ENCODE results near the gene MAST2.

The MAST2 gene

DNA sequence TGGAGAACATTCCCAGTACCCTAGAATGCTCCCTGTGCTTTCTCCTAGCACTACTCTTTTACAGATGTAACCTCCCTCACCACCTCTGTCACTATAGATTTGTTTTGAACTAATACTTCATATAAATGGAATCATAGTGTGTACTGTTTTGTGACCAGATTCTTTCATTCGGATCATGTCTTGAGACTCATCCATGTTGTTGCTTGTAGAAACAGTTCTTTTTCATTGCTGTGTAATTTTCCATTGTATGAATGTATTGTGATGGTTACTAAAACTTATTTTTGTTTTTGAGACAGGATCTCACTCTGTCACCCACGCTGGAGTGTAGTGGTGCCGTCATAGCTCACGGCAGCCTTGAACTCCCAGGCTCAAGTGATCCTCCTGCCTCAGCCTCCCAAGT lies 2.7 kb downstream of the MAST2 start:
- no peak for DNase-seq (ENCODE audit: low read depth)
- TF ChIP-seq CTCF (IDR thresholded peaks at IDR 0.05; ENCODE audit: control insufficient read depth, extremely low read depth, insufficient read depth) = no peak
- H3K4me3 ChIP-seq (ENCODE audit: low read depth, low read length) = no peak overlapping the region

DNA sequence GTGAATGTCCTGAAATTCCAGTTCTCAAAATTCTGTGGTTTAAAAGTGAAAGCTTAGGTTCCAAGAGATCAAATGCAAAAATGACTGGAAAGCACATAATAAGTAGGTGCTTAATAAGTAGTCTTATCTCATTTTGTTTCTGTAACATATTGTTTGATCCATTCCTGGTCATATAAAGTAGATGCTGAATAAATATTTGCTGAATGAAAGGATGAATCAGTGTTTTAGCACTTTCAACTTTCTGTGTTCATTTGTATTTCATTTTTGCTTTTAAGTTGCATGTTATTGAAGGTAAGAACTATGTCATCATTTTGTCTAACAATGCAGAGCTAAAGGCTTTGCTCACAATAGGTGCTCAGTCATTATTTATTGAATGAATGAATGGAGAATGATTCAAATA lies 6.3 kb downstream of the MAST2 start:
- no peak for DNase-seq (ENCODE audit: low read depth)
- no peak overlapping the region for H3K4me3 ChIP-seq (ENCODE audit: low read depth, low read length)
- TF ChIP-seq CTCF (IDR thresholded peaks at IDR 0.05; ENCODE audit: control insufficient read depth, extremely low read depth, insufficient read depth) = no peak

DNA sequence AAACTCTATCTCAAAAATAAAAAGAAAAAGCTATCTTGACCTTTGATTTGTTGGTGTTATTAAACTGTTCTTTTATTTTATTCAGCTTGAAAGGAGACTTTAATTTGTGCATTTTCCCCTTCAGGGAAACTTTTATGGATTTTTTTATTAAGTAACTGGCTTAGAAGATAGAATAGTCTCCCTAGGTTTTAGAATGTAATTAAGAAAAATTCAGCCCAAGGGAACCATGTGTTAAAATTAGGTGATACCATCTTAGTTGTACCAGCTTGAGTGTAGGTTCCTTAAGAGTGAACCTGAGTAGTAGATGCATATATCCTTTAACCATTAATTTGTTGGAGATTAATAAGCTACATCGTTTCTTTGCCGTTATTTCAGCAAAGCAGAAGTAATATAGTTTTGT lies 11.4 kb downstream of the MAST2 start:
- DNase-seq (ENCODE audit: low read depth) = no peak
- H3K4me3 ChIP-seq (ENCODE audit: low read depth, low read length) = no peak overlapping the region
- TF ChIP-seq CTCF (IDR thresholded peaks at IDR 0.05; ENCODE audit: control insufficient read depth, extremely low read depth, insufficient read depth) = no peak

GRCh38 chr1:45815667-45816458 lies 12.5 kb downstream of the MAST2 start:
- DNase-seq (ENCODE audit: low read depth) = no peak
- H3K4me3 ChIP-seq (ENCODE audit: low read depth, low read length) = no peak overlapping the region
- no peak for TF ChIP-seq CTCF (IDR thresholded peaks at IDR 0.05; ENCODE audit: control insufficient read depth, extremely low read depth, insufficient read depth)

- no peak for DNase-seq (ENCODE audit: low read depth)
- TF ChIP-seq CTCF (IDR thresholded peaks at IDR 0.05; ENCODE audit: control insufficient read depth, extremely low read depth, insufficient read depth) = no peak
- no peak overlapping the region for H3K4me3 ChIP-seq (ENCODE audit: low read depth, low read length)
Measured at GRCh38 chr1:45820173-45820572, 16.8 kb downstream of the MAST2 start.

DNA sequence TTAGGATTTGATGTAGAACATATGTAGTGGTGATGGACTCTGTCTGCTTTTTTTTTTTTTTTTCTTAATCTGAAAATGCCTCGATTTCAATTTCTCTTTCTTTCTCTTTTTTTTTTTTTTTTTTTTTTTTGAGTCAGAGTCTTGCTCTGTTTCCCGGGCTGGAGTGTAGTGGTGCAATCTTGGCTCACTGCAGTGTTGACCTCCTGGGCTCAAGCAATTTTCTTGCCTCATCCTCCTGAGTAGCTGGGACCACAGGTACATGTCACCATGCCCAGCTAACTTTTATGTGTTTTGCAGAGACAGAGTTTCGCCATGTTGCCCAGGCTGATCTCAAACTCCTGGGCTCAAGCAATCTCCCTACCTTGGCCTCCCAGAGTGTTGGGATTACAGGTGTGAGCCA lies 17.4 kb downstream of the MAST2 start:
- no peak for TF ChIP-seq CTCF (IDR thresholded peaks at IDR 0.05; ENCODE audit: control insufficient read depth, extremely low read depth, insufficient read depth)
- no peak overlapping the region for H3K4me3 ChIP-seq (ENCODE audit: low read depth, low read length)
- no peak for DNase-seq (ENCODE audit: low read depth)

DNA sequence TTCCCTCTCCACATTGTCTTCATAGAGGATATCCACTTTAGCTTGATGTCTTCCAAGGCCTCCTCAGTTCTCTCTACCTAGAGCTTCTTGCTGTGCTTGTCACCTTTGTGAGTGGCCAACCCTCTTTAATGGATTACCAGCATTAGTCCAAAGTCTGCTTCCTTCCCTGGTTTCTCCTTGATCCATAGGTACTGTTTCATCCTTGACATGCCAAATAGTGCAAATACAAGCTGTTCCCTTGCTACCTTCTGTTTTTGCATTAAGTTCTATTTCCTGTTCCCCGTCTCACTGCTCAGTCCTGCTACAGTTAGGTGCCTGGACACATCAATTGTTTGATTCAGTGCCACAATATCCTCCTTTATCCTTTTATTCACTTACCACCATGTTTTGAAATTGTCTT lies 19.2 kb downstream of the MAST2 start:
- H3K4me3 ChIP-seq (ENCODE audit: low read depth, low read length) = no peak overlapping the region
- no peak for DNase-seq (ENCODE audit: low read depth)
- no peak for TF ChIP-seq CTCF (IDR thresholded peaks at IDR 0.05; ENCODE audit: control insufficient read depth, extremely low read depth, insufficient read depth)
